Breast epithelium (tissue), 4 donors: ENCODE data around the gene PYROXD2. TPM values are rescaled to one million over a fixed set of nuclear protein-coding genes. Genes with fewer than 3 reads are reported as not detected.
A peak's percentile ranks its signal among the peaks of the same experiment; 100 is the strongest.

ENCODE experiments used
- DNase-seq, 2 donors: peaks; one replicate each; pipeline ENCODE4 v3.0.0-alpha.2; 2019; ENCODE audit warnings: low spot score in 2 of 2
- H3K27ac ChIP-seq, 2 donors: fragments of 200-600 bp; sonication (generic) in 1 of 2; one replicate each; pipeline ENCODE4 v1.5.1; 2016 to 2019; ENCODE audit warnings: mild to moderate bottlenecking in 1 of 2
- H3K27me3 ChIP-seq, 2 donors: fragments of 200-600 bp; sonication (generic) in 1 of 2; one replicate each; pipeline versions ENCODE4 v1.5.1 to v1.6.0; 2017 to 2019; ENCODE audit warnings: control low read depth in 1 of 2, mild to moderate bottlenecking in 1 of 2
- H3K36me3 ChIP-seq: fragments of 200-600 bp; one replicate; pipeline ENCODE4 v1.5.1; 2019
- H3K4me1 ChIP-seq, 2 donors: fragments of 200-600 bp; sonication (generic); one replicate each; pipeline ENCODE4 v1.5.1; 2016 to 2019; ENCODE audit warnings: control low read depth in 1 of 2
- H3K4me3 ChIP-seq, 3 donors: fragments of 200-600 bp; sonication (generic); 1 replicate in 2 of 3; 2 replicates in 1 of 3; pipeline ENCODE4 v1.5.1; 2016 to 2019; ENCODE audit warnings: mild to moderate bottlenecking in 3 of 3, moderate library complexity in 2 of 3
- H3K9me3 ChIP-seq, 2 donors: fragments of 200-600 bp; sonication (generic) in 1 of 2; one replicate each; pipeline ENCODE4 v1.5.1; 2016 to 2019; ENCODE audit warnings: control low read depth in 1 of 2
- POLR2A ChIP-seq: fragments of 450-650 bp; IDR thresholded peaks from one replicate; pipeline ENCODE4 v1.6.1; 2016; ENCODE audit warnings: antibody characterized with exemption, mild to moderate bottlenecking, moderate library complexity
- POLR2AphosphoS5 ChIP-seq, 3 donors: sonication (generic); formaldehyde crosslinking; IDR thresholded peaks; one replicate each; pipeline ENCODE4 v1.6.1; 2017; ENCODE audit warnings: antibody characterized with exemption in 3 of 3
- intact Hi-C: fragments of 100-400 bp; cut with DNase I; formaldehyde crosslinking; loops from one replicate; pipeline ENCODE4 v1.15.1; 2023; ENCODE audit warnings: low total_unique reads
- total RNA-seq, 3 donors: library from RNA; depleted of rRNA; stranded (reverse); fragments of >200 nt; gene quantifications; one replicate each; pipeline ENCODE4 v1.1.0, GENCODE V29; 2016
- TF ChIP-seq, protein P1 (sequence below), 3 donors: fragments of 450-650 bp; IDR thresholded peaks; one replicate each; pipeline ENCODE4 v1.5.1; 2016 to 2017; ENCODE audit warnings: antibody characterized with exemption in 3 of 3, mild to moderate bottlenecking in 3 of 3, moderate library complexity in 3 of 3

The PYROXD2 gene
- 10 to 100 TPM; 13.2 to 20.0 (median 17.4) TPM for total RNA-seq

DNA sequence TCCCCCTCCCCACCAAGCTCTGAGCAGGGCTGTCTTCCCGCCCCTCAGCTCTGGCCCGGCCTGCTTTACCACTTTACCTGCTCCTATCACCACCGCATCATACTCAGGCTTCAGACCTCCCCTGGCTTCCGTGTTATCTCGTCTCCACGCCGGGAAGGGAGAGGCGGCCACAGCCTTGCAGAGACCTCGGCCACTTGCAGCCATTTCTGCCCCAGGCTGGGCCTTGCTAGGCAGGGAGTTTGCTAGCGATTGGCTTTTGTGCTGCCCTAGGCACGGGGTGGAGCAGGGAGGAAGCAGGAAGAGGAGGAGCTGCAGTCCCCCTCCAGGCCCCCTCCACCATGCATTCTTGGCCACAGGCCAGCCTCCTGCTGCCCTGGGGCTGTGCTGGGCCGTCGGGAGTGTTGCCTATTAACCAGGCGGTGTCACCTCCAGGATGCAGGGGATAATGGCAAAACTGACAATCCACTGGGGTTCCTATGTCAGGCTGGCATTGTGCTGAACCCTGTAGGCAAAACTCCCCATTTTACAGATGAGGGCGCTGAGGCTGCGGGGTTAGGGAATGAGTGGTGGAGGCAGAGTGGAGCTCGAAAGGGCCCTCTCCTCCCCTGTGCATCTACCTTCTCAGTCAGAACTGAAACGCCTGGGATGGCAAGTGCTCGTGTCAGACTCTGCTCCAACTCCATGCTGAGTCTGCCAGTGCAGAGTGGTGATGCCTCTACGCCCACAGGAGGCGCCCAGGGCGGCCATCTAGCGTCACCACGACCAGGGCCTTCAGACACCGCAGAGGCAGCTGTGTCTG lies at the start of gene PYROXD2:
TSS of gene PYROXD2 (minus strand) at position 251 of the 799 bp plus-strand sequence. CDS start at position 204, 47 bp downstream.
- Histone ChIP-seq H3K4me1 (peaks cover 5 to 15% of the 10 kb centered on the region in 2 donors), H3K9me3 (no peaks in the 10 kb centered on the region), H3K4me3 (peak within 1 kb of the TSS; percentile 58 to 81 (median 64)), H3K36me3 (no peaks in the 10 kb centered on the region), H3K27ac (peak within 1 kb of the TSS; percentile 82 to 83), H3K27me3 (no peaks in the 10 kb centered on the region)
- TF ChIP-seq POLR2A (no peak), POLR2AphosphoS5 (IDR thresholded peaks at IDR 0.05) (peak; percentile 62 to 86 (median 74))
- TF ChIP-seq, protein P1, sequence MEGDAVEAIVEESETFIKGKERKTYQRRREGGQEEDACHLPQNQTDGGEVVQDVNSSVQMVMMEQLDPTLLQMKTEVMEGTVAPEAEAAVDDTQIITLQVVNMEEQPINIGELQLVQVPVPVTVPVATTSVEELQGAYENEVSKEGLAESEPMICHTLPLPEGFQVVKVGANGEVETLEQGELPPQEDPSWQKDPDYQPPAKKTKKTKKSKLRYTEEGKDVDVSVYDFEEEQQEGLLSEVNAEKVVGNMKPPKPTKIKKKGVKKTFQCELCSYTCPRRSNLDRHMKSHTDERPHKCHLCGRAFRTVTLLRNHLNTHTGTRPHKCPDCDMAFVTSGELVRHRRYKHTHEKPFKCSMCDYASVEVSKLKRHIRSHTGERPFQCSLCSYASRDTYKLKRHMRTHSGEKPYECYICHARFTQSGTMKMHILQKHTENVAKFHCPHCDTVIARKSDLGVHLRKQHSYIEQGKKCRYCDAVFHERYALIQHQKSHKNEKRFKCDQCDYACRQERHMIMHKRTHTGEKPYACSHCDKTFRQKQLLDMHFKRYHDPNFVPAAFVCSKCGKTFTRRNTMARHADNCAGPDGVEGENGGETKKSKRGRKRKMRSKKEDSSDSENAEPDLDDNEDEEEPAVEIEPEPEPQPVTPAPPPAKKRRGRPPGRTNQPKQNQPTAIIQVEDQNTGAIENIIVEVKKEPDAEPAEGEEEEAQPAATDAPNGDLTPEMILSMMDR (IDR thresholded peaks at IDR 0.05): no peak
- intact Hi-C loops: loop anchor here (5.0 kb wide), 1 partner anchor 218 kb away; no protein-coding TSS in a partner anchor
- peak; percentile 83 to 86 for DNase-seq

- DNase-seq: no peak
- Histone ChIP-seq H3K9me3 (no peaks in the 10 kb centered on the region), H3K27me3 (no peaks in the 10 kb centered on the region), H3K36me3 (no peaks in the 10 kb centered on the region), H3K4me3 (no peak overlapping the region), H3K27ac (no peak overlapping the region), H3K4me1 (no peaks in the 10 kb centered on the region)
- TF ChIP-seq, protein P1 (IDR thresholded peaks at IDR 0.05): no peak
- TF ChIP-seq POLR2AphosphoS5 (IDR thresholded peaks at IDR 0.05) (no peak), POLR2A (no peak)
- intact Hi-C loops: no loop called here
These were observed 49.2 kb upstream of the PYROXD2 start for GRCh38 chr10:98463976-98464754.

DNA sequence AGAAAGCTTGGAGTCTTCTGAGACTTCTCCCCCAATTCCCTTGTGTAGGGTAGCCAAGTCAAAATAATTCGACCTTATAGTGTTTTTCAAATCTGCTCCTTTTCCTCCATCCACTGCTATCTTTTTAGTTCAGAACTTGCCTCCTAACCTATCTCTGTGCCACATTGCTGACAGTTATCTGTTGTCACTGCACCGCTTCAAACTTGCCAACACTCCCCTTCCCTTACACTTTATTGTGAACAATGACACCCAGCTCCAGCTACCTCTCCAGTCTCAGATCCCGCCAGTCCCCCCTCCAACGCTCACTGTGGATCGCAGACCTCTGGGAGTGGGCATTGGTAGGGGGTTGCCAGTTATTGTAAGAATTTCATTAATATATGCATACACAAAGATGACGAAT lies 48.0 kb upstream of the PYROXD2 start:
- no peaks in the 10 kb centered on the region for H3K27me3 ChIP-seq
- no peak for TF ChIP-seq POLR2AphosphoS5 (IDR thresholded peaks at IDR 0.05)
- TF ChIP-seq POLR2A: no peak
- TF ChIP-seq, protein P1 (IDR thresholded peaks at IDR 0.05): no peak

DNA sequence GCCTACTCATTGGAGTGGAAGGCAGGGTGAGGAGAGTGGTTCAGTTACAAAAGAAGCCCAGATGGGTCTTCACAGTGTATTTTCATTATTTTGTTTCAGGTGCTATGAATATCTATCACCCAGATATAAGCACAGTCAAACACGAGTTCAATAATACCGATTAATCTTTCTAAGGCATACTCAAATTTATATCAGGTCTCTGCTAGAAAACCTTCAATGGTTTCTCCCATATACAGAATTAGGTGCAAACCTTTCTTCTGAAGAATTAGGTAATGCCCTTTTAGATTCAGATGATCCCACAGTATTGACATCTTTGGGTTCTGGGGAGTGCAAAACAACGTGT lies 46.5 kb upstream of the PYROXD2 start:
- H3K36me3 ChIP-seq: no peaks in the 10 kb centered on the region
- TF ChIP-seq POLR2A (no peak), POLR2AphosphoS5 (IDR thresholded peaks at IDR 0.05) (no peak)
- TF ChIP-seq, protein P1 (IDR thresholded peaks at IDR 0.05): no peak
- H3K4me1 ChIP-seq: no peaks in the 10 kb centered on the region
- peak overlapping the region; percentile 1 to 2 for H3K27ac ChIP-seq
- intact Hi-C loops: no loop called here
- no peaks in the 10 kb centered on the region for H3K9me3 ChIP-seq
- H3K27me3 ChIP-seq: no peaks in the 10 kb centered on the region
- no peak overlapping the region for H3K4me3 ChIP-seq
- DNase-seq: no peak

More for the DNA sequence above, 48.0 kb upstream of the PYROXD2 start:
- intact Hi-C loops: no loop called here
- no peaks in the 10 kb centered on the region for H3K36me3 ChIP-seq
- H3K4me1 ChIP-seq: no peaks in the 10 kb centered on the region
- DNase-seq: no peak
- H3K4me3 ChIP-seq: no peak overlapping the region
- H3K27ac ChIP-seq: no peak overlapping the region
- no peaks in the 10 kb centered on the region for H3K9me3 ChIP-seq
